GM18870 (cell line): ENCODE results near the gene MTUS2.

Source experiments
- ATAC-seq: cut with Tn5 transposase; IDR thresholded peaks from one replicate; pipeline ENCODE4 v1.9.1; 2021; ENCODE audit warnings: moderate library complexity; ENCODE audit not compliant: unreplicated experiment

Gene MTUS2

DNA sequence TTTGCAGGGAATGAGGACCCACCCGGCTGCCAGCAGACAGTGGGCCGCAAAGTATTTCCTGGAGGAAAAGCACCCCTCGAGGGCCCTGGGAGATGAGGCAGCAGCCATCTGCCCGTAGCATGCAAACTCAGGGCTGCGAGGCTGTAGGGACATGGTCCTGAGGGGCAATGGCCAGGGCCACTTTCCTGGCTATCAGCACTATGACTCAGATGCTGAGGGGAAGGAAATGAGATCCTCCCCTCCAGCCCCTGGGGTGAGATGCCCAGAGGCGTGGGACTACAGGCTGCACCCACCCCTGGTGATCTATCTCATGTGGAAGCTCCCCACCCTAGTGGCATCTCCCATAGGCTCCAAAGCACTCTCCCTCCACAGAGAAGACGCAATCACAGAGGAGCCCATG, 695.2 kb downstream of the MTUS2 start:
- no peak for ATAC-seq

- ATAC-seq = no peak
These were observed 695.9 kb downstream of the MTUS2 start for GRCh38 chr13:29516012-29516411.

- ATAC-seq = no peak
These were observed 696.7 kb downstream of the MTUS2 start for GRCh38 chr13:29516880-29517279.

- no peak for ATAC-seq
These were observed 699.8 kb downstream of the MTUS2 start for GRCh38 chr13:29519921-29520320.

GRCh38 chr13:29520671-29521070, 700.5 kb downstream of the MTUS2 start:
- ATAC-seq = no peak

- no peak for ATAC-seq
These were observed 701.2 kb downstream of the MTUS2 start for GRCh38 chr13:29521336-29521735.

- no peak for ATAC-seq
These were observed 702.0 kb downstream of the MTUS2 start for GRCh38 chr13:29522044-29522685.

DNA sequence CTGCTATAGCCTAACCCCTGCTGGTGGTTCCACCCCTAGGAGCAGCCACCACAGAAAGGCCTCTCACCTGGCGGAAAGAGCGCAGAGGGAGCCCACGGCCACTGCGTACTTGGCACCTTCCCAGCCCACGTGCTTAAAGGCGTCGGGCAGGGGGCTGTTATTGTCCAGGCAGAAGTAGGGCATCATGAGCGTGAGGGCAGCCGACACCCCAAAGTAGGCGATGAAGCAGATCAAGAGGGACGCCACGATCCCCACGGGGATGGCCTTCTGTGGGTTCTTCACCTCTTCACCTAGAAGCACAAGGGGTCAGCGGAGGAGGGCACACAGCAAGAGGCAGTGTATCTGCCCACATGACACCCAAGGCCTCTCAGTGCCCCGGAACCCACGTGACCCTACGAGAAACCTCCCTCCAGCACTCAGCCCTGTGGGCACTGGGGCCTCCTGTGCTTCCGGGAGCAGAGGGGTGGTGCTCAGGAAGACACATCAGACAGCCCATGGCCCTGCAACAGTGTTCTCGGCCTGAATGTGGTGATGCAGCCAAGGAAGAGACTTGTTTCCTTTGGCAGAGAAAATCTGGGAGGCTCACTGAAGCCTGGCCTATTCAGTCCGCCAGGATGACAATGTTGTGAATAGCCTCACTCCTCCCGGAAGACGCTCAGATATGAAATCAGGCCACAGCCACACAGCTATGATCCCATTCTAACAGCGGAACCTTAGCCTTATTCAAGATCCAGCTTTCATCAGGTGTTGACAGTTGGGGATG, 703.2 kb downstream of the MTUS2 start:
- no peak for ATAC-seq

GRCh38 chr13:29524176-29524575, 704.0 kb downstream of the MTUS2 start:
- no peak for ATAC-seq

DNA sequence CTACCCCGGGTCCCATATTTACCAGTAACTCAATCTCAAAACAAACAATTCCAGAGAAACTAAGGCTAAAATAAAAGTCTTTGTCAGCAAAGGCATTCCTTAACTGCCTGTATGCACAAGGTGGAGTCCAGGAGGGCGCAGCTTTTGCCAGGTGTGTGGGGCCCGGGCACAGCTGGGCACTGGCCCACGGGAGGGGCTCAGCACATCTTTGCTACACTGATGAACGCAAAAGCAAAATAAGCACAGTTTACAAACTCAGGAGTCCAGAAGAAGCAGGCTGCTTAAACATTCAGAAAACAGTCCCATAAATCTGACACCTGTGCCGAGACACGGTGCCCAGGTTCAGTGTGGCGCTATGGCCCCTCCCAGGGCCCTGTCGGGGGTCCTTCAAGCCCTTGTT, 704.5 kb downstream of the MTUS2 start:
- no peak for ATAC-seq

- no peak for ATAC-seq
These were observed 705.6 kb downstream of the MTUS2 start for GRCh38 chr13:29525757-29526156.

- ATAC-seq = no peak
These were observed 706.6 kb downstream of the MTUS2 start for GRCh38 chr13:29526741-29527140.

- ATAC-seq = no peak
These were observed 707.4 kb downstream of the MTUS2 start for GRCh38 chr13:29527511-29527910.

DNA sequence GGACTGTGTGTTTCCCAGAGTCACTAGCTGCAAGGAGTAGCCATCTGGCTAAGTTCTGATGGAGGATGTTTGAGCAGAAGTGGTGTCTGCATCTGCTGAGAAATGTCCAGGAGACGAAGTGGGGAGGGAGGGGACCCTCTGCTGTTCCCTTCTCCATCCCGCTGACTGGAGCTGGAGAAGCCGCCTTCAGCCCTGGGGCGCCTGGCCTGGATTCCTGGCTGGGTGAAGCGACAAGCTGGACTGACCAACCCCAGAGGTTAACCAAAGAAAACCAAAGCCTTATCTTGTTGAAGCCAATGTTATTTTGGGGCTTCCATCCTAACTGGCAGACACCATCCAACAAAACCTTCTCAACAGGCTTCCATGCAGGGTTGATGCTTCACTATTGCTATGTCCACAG, 707.8 kb downstream of the MTUS2 start:
- ATAC-seq = no peak

GRCh38 chr13:29529754-29530153, 709.6 kb downstream of the MTUS2 start:
- ATAC-seq = no peak

GRCh38 chr13:29530901-29531300, 710.8 kb downstream of the MTUS2 start:
- ATAC-seq = no peak

DNA sequence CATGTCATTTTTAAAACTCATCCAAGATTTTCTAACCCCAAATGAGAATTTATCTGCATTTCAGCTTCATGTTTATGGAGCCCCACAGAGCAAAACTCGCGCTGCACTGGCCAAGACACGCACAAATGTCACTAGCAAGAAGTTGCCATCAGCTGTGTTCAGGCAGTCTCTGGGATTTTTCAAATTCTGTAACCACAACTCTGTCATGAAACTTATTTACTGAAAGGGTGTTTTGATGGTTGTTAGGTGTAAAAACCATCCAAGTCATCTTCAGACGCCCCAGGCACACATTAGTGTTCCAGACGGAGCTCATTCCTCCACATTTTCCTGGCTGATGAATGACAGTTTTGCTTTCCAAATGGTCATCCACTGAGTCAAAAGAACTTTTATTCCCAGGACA, 712.0 kb downstream of the MTUS2 start:
- no peak for ATAC-seq

- no peak for ATAC-seq
These were observed 712.7 kb downstream of the MTUS2 start for GRCh38 chr13:29532821-29533220.

DNA sequence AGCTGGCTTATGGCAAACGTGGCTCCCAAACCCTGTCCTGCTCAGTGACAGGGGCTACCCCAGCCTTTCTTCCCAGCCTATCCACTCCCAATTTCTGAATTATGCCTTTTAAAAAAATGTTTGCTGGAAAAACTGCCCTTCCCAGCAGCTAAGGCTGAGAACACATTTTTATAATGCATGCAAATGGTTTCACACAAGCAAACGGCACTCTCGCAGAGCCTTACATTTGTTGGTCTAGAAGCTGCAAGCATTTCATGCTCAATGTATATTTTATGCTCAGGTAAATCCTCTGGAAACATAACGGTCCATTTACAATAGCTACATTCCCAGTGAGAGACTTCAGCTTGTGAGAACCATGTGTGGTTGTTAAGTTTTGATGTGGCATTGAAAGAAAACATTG, 713.9 kb downstream of the MTUS2 start:
- ATAC-seq = no peak

DNA sequence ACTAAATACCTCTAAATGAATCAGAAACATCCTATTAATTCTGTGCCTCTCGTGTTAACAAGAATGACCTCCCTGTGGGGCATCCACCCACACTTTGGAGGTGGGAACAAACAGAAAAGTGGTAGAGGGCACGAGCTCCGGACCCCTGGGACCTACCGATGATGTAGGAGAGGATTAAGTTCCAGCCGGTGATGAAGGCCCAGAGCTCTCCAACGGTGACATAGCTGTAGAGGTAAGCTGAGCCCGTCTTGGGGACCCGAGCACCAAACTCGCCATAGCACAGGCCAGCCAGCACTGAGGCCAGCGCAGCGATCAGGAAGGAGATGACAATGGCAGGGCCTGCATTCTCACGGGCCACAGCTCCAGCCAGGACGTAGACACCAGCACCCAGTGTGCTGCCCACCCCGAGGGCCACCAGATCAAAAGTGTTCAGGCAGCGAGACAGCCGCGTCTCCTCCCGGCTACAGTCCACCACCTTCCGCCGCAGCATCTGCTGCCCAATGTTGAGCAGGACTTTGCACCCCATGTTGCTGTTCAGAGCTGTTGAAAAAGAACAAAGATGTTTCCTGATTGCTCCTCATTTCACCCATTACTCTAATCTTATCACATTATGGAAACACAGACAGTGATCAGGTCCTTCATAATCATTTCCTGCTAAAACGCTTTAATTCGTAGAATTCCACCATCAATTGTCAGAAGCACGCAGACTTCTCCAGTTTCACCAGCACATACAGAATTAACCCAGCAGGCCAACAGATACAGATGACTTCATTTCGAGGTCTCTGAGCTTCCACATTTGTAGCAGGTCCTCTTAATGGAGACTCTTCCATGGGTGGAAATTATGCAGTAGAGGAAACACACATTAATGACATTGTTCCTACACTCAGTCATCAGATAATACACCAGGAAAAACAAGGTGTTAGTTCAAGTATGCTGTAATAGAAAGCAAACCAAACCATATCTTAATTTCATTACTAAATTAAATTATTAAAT, 715.8 kb downstream of the MTUS2 start:
- ATAC-seq = no peak

- ATAC-seq = no peak
These were observed 716.7 kb downstream of the MTUS2 start for GRCh38 chr13:29536853-29537252.
